Stimulated activated CD4-positive, alpha-beta T cell treated with anti-CD3 and anti-CD28 coated beads, TNF-alpha, amount 100 ng/mL, for 1 hour (primary cell): Measurements from ENCODE around the gene HIPK4.

Experiments used
- DNase-seq, 3 donors: peaks; one replicate each; pipeline ENCODE4 v3.0.0-alpha.2; 2020; ENCODE audit warnings: low read depth in 3 of 3, low spot score in 1 of 3

The HIPK4 gene

DNA sequence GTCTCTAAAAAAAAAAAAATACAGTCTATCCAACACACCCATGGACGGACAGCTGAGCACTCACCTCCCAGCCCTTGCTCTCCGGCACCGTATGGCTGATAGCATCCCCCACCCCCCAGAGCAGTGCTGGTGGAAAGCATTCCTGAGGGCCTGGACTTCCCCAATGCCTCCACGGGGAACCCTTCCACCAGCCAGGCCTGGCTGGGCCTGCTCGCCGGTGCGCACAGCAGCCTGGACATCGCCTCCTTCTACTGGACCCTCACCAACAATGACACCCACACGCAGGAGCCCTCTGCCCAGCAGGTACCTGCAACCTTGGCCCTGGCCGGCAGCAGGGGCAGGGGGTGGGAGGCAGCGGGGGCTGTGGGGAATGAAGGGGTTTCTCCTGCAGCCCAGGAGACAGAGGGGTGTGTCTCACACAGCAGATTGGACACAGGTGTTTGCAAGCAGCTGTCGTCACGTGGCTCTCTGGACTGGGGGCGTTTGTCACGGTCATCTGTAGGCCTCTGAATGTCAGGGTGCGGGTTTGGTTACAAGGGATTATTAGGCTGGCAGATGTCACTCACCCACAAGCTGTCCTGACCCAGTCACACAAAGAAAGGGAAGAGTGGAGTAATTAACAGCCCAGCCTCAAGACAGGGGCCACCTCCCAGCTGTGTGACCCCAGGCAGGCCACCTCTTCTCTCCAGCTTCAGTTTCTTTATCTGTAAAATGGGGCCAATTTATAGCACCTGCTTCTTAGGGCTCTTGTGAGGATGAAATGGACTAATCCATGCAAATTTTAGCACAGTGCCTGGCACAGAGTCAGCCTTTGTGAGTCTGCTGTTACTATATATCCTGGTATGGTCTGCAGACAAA, 22.2 kb downstream of the HIPK4 start:
- DNase-seq, result no peak

DNA sequence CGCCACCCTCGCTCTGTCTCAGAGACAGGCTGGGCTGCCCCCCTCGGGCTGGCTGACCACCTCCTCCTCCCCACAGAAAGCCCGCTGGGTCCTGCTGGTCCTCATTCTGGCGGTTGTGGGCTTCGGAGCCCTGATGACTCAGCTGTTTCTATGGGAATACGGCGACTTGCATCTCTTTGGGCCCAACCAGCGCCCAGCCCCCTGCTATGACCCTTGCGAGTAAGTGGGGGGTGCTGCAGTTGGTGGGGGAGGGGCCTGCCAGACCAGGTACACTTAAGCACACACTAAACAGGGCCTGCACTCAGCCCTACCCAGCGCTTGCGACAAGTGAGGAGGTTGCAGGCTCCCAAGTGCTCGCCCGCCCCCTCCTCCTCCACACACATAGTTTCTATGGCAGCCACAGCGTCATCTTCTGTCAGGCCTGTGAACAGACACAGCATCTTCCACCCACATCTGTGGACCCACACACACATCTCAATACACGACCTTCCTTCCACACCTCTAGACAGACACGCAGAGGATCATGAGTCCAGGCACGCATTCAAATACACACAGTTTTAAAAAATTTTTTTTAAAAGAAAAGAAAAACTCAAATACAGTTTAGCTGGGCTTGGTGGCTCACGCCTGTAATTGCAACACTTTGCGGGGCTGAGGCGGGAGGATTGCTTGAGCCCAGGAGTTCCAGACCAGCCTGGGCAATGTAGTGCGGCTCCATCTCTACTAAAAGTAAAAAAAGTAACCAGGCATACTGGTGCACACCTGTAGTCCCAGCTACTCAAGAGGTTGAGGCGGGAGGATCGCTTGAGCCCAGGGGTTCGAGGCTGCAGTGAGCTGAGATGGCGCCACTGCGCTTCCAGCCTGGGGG, 23.1 kb downstream of the HIPK4 start:
- no peak for DNase-seq

DNA sequence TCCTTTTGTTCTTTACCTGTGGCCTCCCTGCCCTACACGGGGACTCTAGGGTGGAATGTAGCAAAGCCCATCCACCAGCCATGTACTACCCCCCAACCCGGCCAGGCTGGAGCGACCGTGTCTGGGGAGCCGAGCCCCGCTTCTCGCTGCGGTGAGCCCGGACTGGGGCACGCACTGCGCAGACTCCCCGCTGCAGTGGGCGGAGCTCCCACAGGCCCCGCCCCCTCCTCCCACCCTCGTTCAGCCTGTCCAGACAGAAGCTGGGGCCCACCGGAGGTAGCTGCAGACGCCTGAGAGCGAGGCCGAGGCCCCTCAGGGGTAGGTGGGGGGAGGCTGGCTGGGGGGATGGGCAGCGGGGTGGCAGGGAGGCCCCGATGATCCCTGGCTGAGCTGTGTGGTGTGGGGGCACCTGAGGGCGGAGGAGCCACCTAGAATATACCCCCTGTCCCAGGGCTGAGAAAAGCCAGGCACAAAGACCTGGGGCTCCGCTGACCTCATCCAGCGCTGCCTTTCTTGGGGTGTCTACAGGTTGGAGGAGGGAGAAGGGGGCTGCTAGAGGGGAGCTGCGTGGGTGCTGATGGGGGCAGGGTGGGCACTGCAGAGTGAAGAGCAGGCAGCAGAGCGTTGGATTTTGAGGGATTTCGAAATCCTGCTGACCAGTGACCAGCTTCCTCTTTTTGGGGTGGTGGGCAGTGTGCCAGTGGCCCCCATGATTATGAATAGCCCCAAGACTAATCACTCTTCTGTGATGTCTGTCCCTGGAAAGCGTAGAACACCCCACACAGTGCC, 24.2 kb downstream of the HIPK4 start:
- DNase-seq, result peak in 2 of 3 donors; percentile 9 to 50

DNA sequence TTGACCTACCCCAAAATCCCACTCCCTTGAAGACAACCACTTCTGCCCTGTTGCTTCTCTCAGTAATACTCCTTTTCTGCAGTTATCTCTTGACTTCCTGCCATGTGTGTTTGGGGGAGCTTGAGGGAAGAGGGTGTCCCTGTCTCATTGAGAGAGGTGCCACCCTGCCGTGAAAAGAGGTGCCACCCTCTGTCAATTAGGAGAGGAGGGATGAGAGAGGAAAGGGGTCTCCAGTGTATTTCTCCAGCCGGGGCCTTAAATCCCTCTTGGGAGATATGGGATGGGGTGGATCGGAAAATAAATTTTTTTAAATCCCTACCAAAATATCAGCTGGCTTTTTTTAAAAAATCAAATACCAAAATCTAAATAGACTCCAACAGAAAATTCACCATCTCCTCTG, 25.0 kb downstream of the HIPK4 start:
- no peak for DNase-seq

DNA sequence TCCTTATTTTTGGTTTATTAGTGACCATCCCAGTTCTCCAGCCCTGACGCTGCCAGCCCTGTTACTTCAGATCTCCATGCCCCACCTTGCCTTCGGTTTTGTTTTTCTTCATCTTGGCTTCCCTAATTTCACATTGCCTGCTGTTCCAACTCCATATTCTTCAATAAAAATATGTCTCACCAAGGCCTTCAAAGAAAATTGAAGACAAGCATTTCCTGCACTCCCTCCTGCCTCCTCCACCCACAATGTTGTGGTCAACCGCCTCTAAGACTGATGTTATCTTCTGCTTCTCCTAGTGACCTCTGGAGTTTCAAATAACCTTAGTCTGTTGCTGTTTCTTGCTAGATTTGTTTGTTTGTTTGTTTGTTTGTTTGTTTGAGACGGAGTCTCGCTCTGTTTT, 26.9 kb downstream of the HIPK4 start:
- DNase-seq, result no peak

DNA sequence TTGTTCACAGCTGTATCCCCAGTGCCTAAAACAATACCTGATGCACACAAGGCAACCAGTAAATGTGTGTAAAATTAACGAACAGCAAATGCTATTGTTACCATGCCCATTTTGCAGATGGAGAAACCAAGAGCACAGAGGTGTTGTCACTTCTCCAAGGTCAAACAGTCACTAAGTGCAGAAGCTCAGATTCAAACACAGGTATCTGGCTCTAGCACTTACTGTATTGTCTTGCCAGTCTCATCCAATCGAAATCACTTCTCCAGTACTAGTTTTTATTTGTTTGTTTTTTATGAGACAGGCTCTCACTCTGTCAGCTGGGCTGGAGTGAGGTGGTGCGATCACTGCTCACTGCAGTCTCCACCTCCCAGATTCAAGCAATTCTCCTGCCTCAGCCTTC, 27.8 kb downstream of the HIPK4 start:
- DNase-seq, result no peak

DNA sequence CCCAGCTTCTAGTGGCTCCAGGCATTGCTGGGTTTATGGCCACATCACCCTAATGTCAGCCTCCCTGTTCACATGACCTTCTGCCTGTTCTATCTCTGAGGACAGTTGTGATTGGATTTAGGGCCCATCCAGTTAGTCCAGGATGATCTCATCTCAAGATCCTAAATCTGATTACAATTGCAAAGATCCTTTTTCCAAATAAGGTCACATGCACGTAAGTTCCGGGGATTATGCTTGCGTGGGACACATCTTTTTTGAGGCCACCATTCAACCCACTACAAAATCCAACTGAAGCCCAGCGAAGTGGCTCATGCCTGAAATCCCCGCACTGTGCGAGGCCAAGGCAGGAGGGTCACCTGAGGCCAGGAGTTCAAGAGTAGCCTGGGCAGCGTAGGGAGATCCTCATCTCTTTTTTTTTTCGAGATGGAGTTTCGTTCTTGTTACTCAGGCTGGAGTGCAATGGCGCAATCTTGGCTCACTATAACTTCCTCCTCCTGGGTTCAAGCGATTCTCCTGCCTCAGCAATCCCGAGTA, 29.2 kb downstream of the HIPK4 start:
- DNase-seq, result no peak

DNA sequence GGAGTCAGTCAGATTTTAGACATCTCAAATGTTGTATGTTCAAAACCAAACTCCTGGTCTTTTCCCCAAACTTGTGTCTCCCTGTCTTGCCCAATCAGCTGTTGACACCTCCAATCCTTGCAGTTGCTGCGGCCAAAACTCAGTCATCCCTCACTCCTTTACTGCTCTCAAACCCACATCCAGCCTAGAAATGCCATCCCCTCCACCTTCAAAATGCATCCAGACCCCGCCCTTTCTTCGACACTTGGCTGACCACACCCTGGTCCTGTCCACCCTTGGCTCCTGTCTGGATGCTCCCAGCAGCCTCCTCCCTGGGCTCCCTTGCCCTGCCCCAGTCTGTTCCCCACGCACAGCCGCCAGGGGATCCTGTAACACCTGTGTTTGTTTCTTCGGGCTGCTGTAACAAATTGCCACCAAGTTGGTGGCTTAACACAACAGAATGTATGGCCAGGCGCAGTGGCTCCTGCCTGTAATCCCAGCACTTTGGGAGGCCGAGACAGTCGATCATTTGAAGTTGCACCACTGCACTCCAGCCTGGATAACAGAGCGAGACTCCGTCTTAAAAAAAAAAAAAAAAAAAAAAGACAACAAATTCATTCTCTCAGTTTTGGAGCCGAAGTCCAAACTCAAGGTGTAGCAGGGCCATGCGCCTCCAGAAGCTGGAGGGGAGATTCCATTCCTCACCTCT, 29.8 kb downstream of the HIPK4 start:
- DNase-seq, result no peak

DNA sequence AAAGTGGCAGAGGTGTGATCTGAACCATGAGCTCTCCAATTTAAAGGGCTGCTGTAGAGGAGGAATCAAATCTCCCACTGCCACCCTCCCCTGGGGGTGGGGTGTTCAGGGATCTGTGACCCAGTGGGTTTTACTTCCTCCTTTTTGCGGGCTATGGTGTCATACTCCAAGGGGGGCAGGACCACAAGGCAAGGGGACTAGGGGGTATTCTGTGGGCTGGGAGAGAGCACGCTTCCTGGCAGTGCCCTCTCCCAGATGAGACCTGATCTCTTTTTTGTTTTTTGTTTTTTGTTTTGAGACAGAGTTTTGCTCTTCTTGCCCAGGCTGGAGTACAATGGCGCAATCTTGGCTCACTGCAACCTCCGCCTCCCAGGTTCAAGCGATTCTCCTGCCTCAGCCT, 31.2 kb downstream of the HIPK4 start:
- DNase-seq, result no peak

DNA sequence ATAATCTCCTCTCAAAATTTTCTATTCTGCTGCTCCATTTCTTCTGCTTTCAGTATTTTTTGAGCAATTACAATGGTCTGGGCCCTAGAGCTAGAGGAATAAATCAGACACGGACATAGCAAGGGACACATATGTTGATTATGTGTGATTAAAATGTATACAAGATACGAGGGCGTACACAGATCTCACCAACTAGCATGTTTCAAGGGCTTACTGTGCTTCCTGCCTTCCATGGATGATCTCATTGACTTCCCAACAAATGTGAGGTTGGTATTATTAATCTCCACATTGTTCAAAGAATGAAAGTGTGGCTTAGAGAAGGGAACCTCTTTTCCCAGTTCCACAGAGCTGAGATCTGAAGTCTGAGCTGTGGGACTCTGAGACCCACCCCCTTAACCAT, 32.3 kb downstream of the HIPK4 start:
- no peak for DNase-seq

DNA sequence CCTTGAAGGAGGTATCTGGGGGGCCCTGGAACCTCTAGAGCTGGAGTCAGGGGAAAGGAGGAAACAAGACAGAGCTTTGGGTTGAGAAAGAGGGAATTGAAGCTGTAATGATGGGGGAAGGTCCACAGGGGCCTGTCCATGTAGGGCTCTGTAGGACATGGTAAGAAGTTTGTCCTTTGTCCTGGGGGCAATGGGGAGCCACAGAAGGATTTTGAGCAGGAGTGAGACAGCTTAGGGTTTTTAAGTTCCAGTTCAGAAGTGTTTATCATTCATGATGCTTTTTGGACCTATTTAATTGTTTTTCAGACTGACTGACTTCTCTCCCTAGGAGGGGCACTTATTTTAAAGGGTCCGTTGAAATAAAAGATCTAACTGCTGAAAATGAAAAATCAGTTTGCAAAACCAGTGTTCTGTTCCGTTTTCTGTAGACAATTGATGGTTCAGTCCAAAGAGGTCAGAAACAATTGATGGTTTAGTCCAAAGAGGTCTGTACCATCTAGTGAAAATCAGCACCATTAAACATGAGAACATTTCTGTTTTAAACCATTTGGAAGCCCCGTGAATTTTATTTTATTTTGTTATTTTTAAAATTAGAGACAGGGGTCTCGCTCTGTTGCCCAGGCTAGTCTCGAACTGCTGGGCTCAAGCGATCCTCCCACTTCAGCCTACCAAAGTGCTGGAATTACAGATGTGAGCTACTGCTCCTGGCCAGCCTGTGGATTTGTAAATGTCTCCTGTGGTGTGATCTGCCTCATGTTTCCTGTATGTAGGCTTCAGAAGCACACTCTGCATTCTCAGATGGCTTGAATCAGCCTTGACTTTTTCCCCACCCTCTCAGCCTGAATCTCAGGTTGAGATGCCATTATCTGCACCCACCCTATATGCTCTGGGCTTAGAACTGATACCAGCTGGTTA, 33.0 kb downstream of the HIPK4 start:
- no peak for DNase-seq

DNA sequence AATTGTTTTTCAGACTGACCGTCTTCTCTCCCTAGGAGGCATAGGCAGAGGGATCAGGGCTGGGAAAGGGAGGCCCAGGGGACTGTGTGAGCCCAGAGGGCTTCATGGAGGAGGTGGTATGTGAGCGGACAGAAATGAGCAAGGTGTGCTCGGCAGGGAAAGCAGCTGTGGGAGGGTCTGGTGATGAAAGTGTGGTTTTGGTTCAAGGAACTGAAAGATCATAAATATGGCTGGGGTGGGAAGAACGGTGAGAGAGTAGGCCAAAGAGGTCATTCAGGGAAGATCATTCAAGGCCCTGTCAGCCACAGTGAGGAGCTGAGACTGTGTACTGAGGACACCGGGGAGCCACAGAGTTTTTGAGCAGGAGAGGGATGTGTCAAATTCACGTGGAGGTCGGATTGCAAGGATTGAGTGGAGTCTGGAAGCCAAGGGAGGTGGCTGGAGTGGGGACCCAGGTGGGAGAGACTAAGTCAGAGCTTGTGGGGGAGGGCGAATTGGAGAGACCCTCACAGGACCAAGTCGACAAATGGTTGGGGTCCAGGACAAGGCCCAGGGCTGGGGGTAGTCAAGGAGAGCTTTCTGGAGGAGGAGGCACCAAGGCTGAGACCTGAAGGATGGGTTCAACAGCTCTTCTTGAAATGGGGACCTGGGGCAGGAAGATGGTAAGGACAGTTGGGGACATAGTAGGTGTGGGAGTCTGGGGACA, 33.9 kb downstream of the HIPK4 start:
- no peak for DNase-seq

DNA sequence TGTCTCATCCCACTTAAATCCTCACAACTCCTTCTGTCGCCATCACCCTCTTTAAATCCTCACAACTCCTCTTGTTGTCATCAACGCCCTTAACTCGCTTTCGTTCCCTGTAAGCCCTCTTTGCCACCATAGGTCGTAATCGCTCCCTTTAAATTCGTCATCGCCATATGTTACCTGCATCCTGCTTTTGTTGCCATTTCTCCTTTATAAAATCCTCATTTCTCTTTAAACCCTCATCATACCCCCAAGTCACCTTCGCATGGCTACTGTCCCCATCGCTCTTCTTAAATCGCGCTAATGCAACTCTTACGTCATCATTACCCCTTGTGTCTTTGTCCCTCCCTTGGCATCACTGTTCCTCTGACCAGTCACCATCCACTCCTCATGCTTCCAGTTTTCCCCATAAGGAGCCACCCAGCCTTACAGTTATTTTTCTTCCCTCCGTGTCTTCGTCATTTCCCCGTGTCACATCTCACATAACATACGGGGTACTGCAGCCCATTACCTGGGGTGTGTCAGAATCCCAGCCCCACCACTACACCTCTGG, 40.9 kb downstream of the HIPK4 start:
- DNase-seq, result no peak

DNA sequence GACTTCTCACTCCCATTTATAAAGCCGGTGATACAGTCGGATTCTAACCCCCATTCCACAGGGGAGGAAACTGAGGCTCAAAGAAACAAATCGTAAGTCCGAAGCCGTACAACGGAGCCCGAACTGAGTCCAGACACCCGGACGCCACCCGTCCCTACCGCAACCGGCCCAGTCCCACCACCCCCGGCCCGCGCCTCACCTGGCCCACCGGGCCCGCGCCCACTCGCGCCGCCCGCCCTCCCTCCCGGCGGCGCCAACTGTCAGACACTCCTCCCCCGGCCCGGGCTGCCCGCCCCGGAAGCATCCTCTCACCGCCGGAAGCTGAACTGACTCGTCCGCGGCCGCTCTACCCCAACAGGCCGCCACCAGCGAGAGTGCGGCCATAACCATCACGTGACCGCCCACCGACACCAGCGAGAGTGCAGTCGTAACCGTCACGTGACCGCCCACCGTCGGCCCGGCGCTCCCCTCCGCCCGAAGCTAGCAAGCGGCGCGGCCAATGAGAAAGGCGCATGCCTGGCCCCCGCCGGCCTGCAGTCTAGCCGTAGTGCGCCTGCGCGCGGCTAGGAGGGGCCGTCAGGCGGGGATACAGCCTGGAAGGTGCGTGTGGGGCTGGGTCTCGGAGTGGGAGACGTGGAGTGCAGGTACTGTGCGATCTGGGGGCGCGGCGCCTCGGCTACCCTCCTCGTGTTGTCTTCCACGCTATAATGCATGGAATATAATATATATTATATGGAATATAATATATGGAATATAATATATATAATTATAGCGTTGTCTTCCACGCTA, 41.7 kb downstream of the HIPK4 start, which contains the start of the genes C19orf47 and PLD3:
Gene C19orf47 (minus strand): TSS at position 273 of the 789 bp plus-strand sequence. CDS start 6,540 bp downstream, outside the sequence.
Gene PLD3 (plus strand): TSS at position 571 of the 789 bp plus-strand sequence. CDS start 17,789 bp downstream, outside the sequence.
- peak; percentile 92 to 97 (median 97) for DNase-seq

DNA sequence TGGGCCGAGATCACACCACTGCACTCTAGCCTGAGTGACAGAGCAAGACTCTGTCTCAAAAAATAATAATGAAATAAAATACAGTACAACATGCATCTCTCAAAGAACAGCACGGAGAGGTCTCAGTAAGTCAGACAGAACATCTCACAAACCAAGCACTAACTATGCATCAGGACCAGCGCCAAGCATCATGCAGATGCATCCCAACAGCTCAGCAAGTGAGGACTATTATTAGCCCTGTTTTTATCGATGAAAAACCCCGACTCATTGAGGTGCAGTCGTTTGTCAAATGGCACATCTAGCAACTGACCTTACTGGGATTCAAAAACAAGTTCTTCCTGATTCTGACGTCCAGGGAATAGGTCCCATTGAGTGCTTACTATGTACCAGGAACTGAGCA, 45.6 kb downstream of the HIPK4 start:
- DNase-seq, result no peak

DNA sequence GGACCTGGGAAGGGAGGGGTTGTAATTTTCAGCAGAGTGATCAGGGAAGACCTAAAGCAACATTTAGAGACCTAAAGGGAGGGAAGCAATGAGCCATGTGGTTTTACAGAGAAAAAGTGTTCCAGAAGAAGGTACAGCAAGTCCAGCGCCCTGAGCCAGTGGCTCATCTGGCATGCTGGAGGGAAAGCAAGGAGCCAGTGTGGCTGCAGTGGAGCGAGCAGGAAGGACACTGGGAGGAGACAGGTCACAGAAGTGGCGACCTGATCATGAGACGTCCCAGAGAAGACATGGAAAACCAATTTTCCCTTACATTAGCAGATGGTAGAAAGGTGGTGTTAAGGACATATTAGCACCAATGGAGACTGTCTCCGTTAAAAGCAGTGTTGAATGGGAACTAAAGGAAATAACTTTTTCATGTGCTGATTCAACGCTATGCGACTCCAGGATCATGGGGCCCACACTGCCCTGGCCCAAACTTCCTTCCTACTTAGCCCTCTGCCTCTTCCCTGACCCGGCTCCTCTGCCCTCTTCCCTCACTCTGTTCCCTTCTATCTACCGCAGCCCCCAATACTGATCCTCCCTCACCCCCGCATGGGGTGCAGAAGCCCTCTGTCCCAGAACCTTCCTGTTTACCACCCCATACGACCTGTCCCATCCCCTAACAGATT, 47.2 kb downstream of the HIPK4 start:
- DNase-seq, result no peak
